Activated T-cell treated with anti-CD3 and anti-CD28 coated beads, Interleukin-2, amount 50 U/mL, for 4 hours (primary cell): Measurements from ENCODE around the gene PARL. TPM values are rescaled to one million over a fixed set of nuclear protein-coding genes. Genes with fewer than 3 reads are reported as not detected.
"Not testable (repeated sequence)": the region's sequence is repeated elsewhere in the genome, so short reads cannot be mapped to it uniquely, and the experiment has no call there.

Source experiments
- ATAC-seq, 2 donors: fragments of 200-7000 bp; cut with Tn5 transposase; one replicate each; pipeline ENCODE4 v1.10.0; 2021
- DNase-seq: peaks from one replicate; pipeline ENCODE4 v3.0.0-alpha.2; 2020
- H3K27me3 Mint-ChIP-seq: one replicate; pipeline ENCODE4 v1.8.0; 2021; ENCODE audit warnings: low read depth, mixed read lengths
- H3K36me3 Mint-ChIP-seq: one replicate; pipeline ENCODE4 v1.8.0; 2022; ENCODE audit warnings: mixed read lengths; ENCODE audit not compliant: insufficient read depth
- H3K4me1 Mint-ChIP-seq: one replicate; pipeline ENCODE4 v1.8.0; 2021; ENCODE audit warnings: low read depth, mixed read lengths
- H3K4me3 Mint-ChIP-seq: one replicate; pipeline ENCODE4 v1.8.0; 2021; ENCODE audit warnings: mild to moderate bottlenecking, moderate library complexity, mixed read lengths
- H3K9me3 Mint-ChIP-seq: one replicate; pipeline ENCODE4 v1.8.0; 2021; ENCODE audit warnings: mixed read lengths
- total RNA-seq, 3 donors: library from RNA; stranded (reverse); gene quantifications; one replicate each; pipeline ENCODE4 v1.2.1, GENCODE V29; 2021

PARL gene
- total RNA-seq, 3 donors from 2014 or later: 102 to 109 (median 105) TPM

DNA sequence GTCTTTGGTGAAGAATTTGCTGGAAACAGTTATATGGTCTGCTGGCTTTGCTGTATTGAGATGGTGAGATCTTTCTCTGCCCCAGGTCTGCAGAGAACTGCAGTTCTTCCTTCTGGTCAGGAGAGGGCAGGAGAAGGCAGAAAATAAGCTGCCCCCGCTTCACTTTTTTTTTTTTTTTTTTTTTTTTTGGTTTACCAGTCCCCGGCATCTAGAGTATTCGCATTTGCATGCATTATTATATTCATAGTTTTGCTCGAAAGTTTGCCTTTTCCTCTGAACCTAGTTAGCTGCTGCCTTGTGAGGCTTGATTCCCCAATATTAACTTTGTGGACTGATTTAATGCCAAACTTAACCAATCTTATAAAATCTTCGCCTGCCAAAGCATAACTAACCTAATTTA is 10.6 kb upstream of the PARL start:
- ATAC-seq: peak; percentile 67 to 78

DNA sequence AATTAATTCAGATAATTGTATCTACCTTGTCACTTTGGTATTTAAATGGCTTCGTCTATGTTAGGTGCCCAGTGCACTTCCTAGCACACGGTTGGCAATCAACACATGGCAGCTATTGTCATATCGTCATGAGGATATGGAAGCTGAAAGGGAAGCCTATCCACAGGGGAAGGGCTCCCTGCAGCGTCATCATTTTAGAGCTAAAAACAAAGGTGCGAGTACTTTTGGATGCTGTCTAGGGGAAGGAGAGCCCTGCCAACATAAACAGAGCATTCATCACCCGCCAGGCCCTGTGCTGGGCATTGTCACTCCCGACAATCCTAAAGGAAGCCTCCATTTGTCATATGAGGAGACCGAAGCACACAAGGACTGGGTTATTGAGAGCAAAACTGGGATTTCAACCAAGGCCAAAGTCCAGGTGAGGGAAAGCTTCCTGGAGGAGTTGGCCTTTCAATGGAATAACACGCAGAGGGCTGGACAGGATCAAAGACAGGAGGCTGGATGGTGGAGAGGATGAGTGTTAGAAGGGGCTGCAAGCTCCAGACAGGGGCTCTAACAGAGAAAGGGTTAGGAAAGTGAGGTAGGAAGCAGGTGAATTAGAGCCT is 8.0 kb upstream of the PARL start:
- Mint-ChIP-seq H3K4me3 (no peak overlapping the region), H3K36me3 (no peaks in the 10 kb centered on the region), H3K4me1 (no peaks in the 10 kb centered on the region), H3K27me3 (peaks cover 13% of the 10 kb centered on the region), H3K9me3 (no peaks in the 10 kb centered on the region)
- DNase-seq (no peak), ATAC-seq (no peak)

More for the DNA sequence above, 10.6 kb upstream of the PARL start:
- Mint-ChIP-seq H3K9me3 (peaks cover 4% of the 10 kb centered on the region), H3K36me3 (no peaks in the 10 kb centered on the region), H3K27me3 (peaks cover 14% of the 10 kb centered on the region), H3K4me1 (no peaks in the 10 kb centered on the region), H3K4me3 (no peak overlapping the region)
- DNase-seq: no peak

DNA sequence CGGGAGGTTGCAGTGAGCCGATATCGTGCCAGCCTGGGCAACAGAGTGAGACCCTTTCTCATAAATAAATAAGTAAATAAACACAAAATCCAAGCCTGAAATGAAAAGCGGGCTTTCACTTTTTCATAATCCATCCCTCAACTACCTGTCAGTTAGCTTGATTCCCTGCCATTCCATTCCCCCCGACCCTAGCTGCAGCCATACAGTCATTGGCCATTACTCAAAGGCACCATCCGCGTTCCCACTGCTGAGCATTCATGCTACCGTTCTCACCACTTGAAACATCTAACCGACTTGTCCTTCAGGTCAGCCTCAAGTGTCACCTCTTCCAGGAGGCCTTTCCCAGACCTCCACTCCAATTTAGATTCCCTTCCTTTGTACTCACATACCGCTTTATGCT is 1.1 kb upstream of the PARL start:
- H3K9me3 Mint-ChIP-seq: no peaks in the 10 kb centered on the region
- H3K36me3 Mint-ChIP-seq: no peaks in the 10 kb centered on the region
- peak overlapping the region; percentile 60 for H3K4me3 Mint-ChIP-seq
- DNase-seq (no peak), ATAC-seq (no peak)
- peaks cover 3% of the 10 kb centered on the region for H3K27me3 Mint-ChIP-seq
- peaks cover 33% of the 10 kb centered on the region for H3K4me1 Mint-ChIP-seq

DNA sequence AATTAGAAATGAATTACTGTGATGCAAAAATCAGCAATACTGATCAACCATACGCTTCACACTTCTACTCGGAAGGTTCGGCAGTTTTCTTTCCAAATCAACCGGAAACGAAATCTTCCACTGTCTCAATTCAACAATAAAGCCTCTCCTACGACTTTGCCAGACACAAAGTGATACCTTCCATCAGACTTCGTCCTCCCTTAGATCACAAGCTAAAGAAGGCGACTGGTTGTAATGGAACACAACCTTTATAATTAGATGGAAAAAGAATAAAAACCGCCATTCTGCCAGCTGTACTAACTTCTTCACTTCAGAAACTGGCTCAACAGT is 618 bp downstream of the PARL start:
- peaks cover 36% of the 10 kb centered on the region for H3K4me1 Mint-ChIP-seq
- peak in 1 of 2 donors; percentile 2 for ATAC-seq

DNA sequence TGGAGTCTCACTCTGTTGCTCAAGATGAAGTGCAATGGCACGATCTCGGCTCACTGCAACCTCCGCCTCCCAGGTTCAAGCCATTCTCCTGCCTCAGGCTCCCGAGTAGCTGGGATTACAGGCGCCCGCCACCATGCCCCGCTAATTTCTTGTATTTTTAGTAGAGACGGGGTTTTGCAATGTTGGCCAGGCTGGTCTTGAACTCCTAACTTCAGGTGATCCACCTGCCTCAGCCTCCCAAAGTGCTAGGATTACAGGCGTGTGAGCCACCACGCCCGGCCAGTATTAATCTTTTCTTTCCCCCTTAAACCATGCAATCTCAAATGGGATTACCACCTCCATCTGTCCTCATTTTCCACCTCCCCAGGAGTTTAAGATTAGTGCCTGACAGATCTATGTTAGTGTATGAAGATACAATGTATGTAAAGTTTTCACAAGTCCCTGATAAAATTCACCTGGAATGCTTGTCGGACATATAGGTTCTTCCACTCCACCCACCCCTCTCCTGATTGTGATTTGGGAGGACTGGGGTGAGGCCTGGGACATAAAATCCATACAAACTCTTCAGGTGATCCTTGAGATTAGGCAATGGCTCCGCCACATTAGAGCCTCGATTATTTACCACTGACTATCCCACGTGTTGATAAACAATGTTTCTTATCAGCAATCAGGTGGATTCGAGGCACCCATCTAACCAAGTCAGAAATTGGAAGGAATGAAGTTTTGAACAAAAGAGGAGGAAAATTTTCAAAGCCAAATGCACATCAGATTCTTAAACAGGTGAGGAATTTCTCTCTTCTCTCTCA is 1.2 kb downstream of the PARL start:
- DNase-seq: no peak
- no peaks in the 10 kb centered on the region for H3K9me3 Mint-ChIP-seq
- peaks cover 3% of the 10 kb centered on the region for H3K36me3 Mint-ChIP-seq
- ATAC-seq: no peak
- peaks cover 1% of the 10 kb centered on the region for H3K27me3 Mint-ChIP-seq
- H3K4me1 Mint-ChIP-seq: peaks cover 39% of the 10 kb centered on the region
- peak overlapping the region; percentile 99 for H3K4me3 Mint-ChIP-seq

More for the DNA sequence above, 618 bp downstream of the PARL start:
- Mint-ChIP-seq H3K4me3 (peak overlapping the region; percentile 99), H3K9me3 (no peaks in the 10 kb centered on the region), H3K27me3 (peaks cover 3% of the 10 kb centered on the region), H3K36me3 (peaks cover 1% of the 10 kb centered on the region)
- no peak for DNase-seq

DNA sequence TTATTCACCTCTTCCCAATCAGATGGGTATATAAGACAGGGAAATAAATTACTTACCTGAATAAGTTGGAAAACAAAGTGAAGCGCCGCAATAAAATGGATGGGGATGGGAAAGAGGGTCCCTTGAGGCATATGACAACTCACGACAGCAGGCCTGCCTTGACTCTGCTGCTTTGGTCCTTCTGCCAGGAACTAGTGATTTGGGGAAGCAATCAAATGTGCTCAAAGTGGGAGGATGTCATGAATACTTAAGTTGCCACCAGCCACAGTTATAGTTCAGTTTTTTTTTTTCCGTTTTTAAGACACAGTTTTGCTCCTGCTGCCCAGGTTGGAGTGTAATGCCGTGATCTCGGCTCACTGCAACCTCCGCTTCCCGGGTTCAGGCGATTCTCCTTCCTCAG is 4.6 kb downstream of the PARL start:
- H3K36me3 Mint-ChIP-seq: peaks cover 13% of the 10 kb centered on the region
- DNase-seq (no peak), ATAC-seq (no peak)
- H3K27me3 Mint-ChIP-seq: no peaks in the 10 kb centered on the region
- H3K4me3 Mint-ChIP-seq: no peak overlapping the region
- H3K9me3 Mint-ChIP-seq: no peaks in the 10 kb centered on the region
- H3K4me1 Mint-ChIP-seq: peaks cover 49% of the 10 kb centered on the region

DNA sequence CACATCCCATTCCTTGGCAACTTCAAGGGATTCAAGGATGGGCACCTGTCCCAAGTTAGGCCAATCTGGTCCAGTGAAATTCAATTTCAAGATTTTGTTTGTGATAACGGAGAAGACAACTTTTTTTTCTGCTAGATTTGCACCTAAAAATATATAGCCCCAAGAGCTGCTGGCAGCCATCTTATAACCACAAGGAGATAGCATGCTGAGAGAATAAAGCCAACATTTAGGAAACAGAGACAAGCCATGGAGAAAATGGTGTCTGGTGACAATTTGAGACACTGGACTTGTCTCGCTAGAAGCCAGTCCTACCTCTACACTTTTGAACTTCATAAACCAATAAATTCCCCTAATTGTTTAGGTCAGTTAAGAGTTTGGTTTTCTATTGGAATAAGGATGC is 5.4 kb downstream of the PARL start:
- DNase-seq (no peak), ATAC-seq (no peak)
- no peaks in the 10 kb centered on the region for H3K9me3 Mint-ChIP-seq
- peaks cover 13% of the 10 kb centered on the region for H3K36me3 Mint-ChIP-seq
- H3K4me3 Mint-ChIP-seq: no peak overlapping the region
- peaks cover 44% of the 10 kb centered on the region for H3K4me1 Mint-ChIP-seq
- no peaks in the 10 kb centered on the region for H3K27me3 Mint-ChIP-seq

DNA sequence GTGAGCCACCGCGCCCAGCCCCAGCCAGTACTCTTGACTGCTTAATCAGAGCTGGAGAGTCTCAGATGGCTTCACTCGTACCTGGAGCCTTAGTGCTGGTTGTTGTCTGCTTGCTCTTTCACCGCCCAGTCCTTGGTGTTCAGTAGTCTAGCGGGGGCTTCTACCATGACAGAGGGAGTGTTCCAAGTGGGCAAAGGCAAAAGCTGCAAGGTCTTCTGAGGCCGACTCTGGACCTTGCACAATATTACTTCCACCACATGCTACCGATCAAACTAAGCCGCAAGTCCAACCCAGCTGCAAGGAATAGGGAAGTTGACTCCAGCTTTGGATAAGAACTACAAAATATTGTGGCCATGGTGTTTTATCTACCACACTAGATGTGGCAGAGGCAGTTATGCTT is 6.6 kb downstream of the PARL start:
- Mint-ChIP-seq H3K4me3 (no peak overlapping the region), H3K4me1 (peaks cover 38% of the 10 kb centered on the region), H3K36me3 (peaks cover 16% of the 10 kb centered on the region), H3K9me3 (no peaks in the 10 kb centered on the region), H3K27me3 (no peaks in the 10 kb centered on the region)
- DNase-seq (no peak), ATAC-seq (no peak)

DNA sequence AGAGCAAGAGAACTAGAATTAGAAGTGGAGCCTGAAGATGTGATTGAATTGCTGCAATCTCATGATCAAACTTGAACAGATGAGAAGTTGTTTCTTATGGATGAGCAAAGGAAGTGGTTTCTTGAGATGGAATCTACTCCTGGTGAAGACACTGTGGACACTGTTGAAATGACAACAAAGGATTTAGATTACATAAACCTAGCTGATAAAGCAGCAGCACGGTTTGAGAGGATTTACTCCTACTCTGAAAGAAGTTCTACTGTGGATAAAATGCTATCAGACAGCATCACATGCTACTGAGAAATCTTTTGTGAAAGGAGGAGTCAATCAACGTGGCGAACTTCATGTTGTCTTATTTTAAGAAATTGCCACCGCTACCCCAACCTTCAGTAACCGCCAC is 7.5 kb downstream of the PARL start:
- not testable (repeated sequence) for H3K9me3 Mint-ChIP-seq, DNase-seq, H3K27me3 Mint-ChIP-seq, ATAC-seq, H3K4me3 Mint-ChIP-seq
- peaks cover 19% of the 10 kb centered on the region for H3K36me3 Mint-ChIP-seq
- H3K4me1 Mint-ChIP-seq: peaks cover 36% of the 10 kb centered on the region

DNA sequence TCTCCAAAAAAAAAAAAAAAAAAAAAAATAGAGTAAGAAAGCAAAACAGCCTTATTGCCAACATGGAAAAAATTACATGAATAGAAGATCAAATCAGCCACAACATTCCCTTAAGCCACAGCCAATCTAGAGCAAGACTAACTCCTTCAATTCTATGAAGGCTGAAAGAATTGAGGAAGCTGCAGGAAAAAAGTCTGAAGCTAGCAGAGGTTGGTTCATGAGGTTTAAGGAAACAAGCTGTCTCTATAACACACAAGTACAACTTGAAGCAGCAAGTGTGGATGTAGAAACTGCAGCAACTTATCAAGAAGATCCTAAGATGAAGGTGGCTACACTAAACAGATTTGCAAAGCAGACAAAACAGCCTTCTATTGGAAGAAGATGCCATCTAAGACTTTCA is 9.3 kb downstream of the PARL start:
- ATAC-seq (no peak), DNase-seq (no peak)
- Mint-ChIP-seq H3K9me3 (no peaks in the 10 kb centered on the region), H3K36me3 (peaks cover 19% of the 10 kb centered on the region), H3K27me3 (no peaks in the 10 kb centered on the region), H3K4me3 (no peak overlapping the region), H3K4me1 (peaks cover 45% of the 10 kb centered on the region)

DNA sequence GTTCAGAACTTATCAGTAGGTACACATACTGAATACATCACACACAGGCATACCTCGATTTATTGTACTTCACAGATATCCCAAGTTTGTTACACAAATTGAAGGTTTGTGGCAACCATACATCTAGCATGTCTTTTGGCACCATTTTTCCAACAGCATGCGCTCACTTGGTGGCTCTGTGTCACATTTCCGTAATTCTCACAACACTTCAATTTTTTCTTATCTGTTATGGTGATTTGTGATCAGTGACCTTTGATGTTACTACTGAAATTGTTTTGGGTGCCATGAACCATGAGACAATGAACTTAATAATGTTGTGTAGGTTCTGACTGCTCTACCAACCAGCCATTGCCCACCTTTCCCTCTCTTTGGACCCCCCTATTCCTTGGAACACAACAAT is 10.8 kb downstream of the PARL start:
- Mint-ChIP-seq H3K4me1 (peaks cover 45% of the 10 kb centered on the region), H3K27me3 (no peaks in the 10 kb centered on the region), H3K4me3 (no peak overlapping the region), H3K9me3 (no peaks in the 10 kb centered on the region), H3K36me3 (peaks cover 16% of the 10 kb centered on the region)
- no peak for ATAC-seq
- no peak for DNase-seq

DNA sequence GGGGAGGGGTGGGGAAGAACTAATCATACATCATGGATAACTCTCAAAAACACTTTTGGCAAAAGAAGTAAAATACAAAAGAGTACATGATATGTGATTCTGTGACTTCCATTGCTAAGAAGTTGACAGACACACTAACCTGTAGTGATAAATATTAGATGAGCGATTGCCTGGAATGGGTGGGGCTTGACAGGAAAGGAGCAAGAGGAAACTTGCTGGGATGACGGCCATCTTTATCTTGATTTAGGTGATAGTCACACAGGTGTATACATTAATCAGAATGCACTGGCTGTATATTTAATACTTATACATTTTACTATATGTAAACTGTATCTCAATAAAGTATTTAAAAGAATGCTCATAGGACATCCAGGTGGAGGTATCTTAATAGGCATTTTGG is 13.1 kb downstream of the PARL start:
- DNase-seq: no peak
- H3K27me3 Mint-ChIP-seq: no peaks in the 10 kb centered on the region
- H3K4me3 Mint-ChIP-seq: no peak overlapping the region
- H3K36me3 Mint-ChIP-seq: peaks cover 12% of the 10 kb centered on the region
- ATAC-seq: no peak
- H3K9me3 Mint-ChIP-seq: no peaks in the 10 kb centered on the region
- H3K4me1 Mint-ChIP-seq: peaks cover 36% of the 10 kb centered on the region

DNA sequence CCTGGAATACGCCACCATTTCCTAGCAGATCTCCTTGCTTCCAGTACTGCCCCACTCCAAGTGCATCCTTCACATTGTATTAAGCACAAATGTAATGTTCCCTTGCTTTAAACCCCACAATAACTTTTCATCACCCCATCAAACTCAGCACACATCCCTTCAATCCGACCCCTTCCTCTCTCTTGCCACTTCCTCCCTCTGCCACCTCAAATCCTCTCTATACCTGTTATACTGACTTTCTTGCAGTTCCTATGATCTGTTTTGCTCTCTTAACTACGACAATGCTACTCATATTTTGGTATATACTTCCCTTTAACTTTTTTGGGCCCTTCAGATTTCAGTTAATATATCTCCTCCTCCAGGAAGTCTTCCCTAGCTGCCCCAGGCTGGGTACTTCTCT is 14.1 kb downstream of the PARL start:
- ATAC-seq (no peak), DNase-seq (no peak)
- Mint-ChIP-seq H3K4me1 (peaks cover 32% of the 10 kb centered on the region), H3K4me3 (no peak overlapping the region), H3K27me3 (no peaks in the 10 kb centered on the region), H3K36me3 (peaks cover 12% of the 10 kb centered on the region), H3K9me3 (no peaks in the 10 kb centered on the region)

DNA sequence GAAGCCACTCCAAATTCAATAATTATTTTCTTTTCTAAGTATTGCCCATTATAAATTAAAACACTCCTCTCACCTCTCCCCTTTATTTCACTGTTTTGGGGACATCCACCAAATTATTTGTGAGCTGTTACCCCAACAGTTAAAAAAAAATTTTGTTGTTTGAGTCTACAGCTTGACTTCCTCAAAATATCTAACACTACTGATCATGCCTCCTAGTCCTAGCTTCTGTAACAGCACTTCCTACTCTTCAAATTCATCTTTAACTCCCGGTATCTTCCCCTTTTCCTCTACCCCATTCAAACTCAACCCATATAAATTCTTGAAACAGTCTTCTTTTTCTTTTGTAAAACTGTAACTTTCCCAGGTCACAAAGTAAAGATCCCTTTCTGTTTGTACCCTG is 15.9 kb downstream of the PARL start:
- no peaks in the 10 kb centered on the region for H3K27me3 Mint-ChIP-seq
- H3K9me3 Mint-ChIP-seq: no peaks in the 10 kb centered on the region
- ATAC-seq: no peak
- DNase-seq: no peak
- peaks cover 27% of the 10 kb centered on the region for H3K4me1 Mint-ChIP-seq
- H3K4me3 Mint-ChIP-seq: no peak overlapping the region
- H3K36me3 Mint-ChIP-seq: peaks cover 23% of the 10 kb centered on the region

DNA sequence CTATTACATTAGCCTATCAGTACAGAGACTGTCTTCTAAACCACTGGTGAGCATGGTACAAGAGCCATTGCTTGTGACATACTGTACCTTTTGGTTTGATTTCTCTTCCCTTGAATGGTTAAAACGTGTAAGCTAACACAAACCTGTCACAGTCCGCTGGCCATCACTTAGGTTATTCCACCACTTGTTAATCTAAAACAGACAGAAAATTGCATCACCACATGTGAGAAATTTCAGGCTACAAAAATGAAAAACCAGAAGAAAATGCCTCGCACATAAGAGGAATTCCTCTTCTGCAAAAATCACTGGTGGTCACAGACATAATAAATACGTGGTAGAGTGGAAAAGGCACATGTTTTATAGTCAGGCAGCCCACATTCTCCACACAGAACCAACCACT is 22.1 kb downstream of the PARL start:
- no peak for DNase-seq
- H3K27me3 Mint-ChIP-seq: no peaks in the 10 kb centered on the region
- peaks cover 43% of the 10 kb centered on the region for H3K36me3 Mint-ChIP-seq
- H3K9me3 Mint-ChIP-seq: no peaks in the 10 kb centered on the region
- no peak for ATAC-seq
- H3K4me1 Mint-ChIP-seq: no peaks in the 10 kb centered on the region
- no peak overlapping the region for H3K4me3 Mint-ChIP-seq
